ENCODE measurements around the gene GMPR.

- TF ChIP-seq, protein P1, sequence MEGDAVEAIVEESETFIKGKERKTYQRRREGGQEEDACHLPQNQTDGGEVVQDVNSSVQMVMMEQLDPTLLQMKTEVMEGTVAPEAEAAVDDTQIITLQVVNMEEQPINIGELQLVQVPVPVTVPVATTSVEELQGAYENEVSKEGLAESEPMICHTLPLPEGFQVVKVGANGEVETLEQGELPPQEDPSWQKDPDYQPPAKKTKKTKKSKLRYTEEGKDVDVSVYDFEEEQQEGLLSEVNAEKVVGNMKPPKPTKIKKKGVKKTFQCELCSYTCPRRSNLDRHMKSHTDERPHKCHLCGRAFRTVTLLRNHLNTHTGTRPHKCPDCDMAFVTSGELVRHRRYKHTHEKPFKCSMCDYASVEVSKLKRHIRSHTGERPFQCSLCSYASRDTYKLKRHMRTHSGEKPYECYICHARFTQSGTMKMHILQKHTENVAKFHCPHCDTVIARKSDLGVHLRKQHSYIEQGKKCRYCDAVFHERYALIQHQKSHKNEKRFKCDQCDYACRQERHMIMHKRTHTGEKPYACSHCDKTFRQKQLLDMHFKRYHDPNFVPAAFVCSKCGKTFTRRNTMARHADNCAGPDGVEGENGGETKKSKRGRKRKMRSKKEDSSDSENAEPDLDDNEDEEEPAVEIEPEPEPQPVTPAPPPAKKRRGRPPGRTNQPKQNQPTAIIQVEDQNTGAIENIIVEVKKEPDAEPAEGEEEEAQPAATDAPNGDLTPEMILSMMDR (IDR thresholded peaks at IDR 0.05): no peak
- no peak for TF ChIP-seq POLR2A (IDR thresholded peaks at IDR 0.05)
Observed at GRCh38 chr6:16288163-16288562, 49.8 kb downstream of the GMPR start.

Data from adrenal gland (tissue), 5 donors.